ENCODE data around the gene GRAMD2B. TPM values are rescaled to one million over a fixed set of nuclear protein-coding genes. Genes with fewer than 3 reads are reported as not detected.

GRAMD2B gene
- total RNA-seq, 1 experiment from 2014 or later, result 6.7 TPM

GRCh38 chr5:126415789-126416188 lies 7.4 kb upstream of the GRAMD2B start:
- Histone ChIP-seq H4K5ac (ENCODE audit: insufficient read length, low read depth, low read length) (no peak overlapping the region), H3K23ac (ENCODE audit: insufficient read length, low read depth, low read length) (no peak overlapping the region), H3K4me1 (ENCODE audit: insufficient read depth, low read length) (no peaks in the 10 kb centered on the region), H2BK5ac (ENCODE audit: insufficient read length, low read length) (no peak overlapping the region), H4K20me1 (ENCODE audit: control insufficient read depth, insufficient read depth, insufficient read length) (no peaks in the 10 kb centered on the region), H3K18ac (ENCODE audit: insufficient read length, low read depth, low read length) (no peak overlapping the region), H3K4ac (ENCODE audit: low read depth, low read length) (no peak overlapping the region), H3K9ac (ENCODE audit: extremely low read depth, insufficient read length, low read length) (no peak overlapping the region), H3K14ac (ENCODE audit: insufficient read depth, low read length) (no peak overlapping the region), H3T11ph (ENCODE audit: low read length) (no peak overlapping the region), H3K27ac (ENCODE audit: insufficient read length, low read depth, low read length) (no peak overlapping the region), H3K79me1 (ENCODE audit: insufficient read depth, low read depth, low read length, poor library complexity, severe bottlenecking) (no peaks in the 10 kb centered on the region), H3K23me2 (ENCODE audit: insufficient read length, low read depth, low read length, poor library complexity, severe bottlenecking) (no peaks in the 10 kb centered on the region), H2AFZ (ENCODE audit: low read length) (no peak overlapping the region), H2BK15ac (ENCODE audit: low read depth, low read length) (no peak overlapping the region), H2BK120ac (ENCODE audit: low read depth, low read length, poor library complexity, severe bottlenecking) (no peak overlapping the region), H2BK12ac (ENCODE audit: insufficient read length, low read depth, low read length) (no peak overlapping the region), H3K56ac (ENCODE audit: insufficient read length, low read depth, low read length) (no peak overlapping the region), H4K8ac (replicated peaks; ENCODE audit: insufficient read length, low read depth, low read length) (no peak overlapping the region), H3K9me3 (ENCODE audit: control insufficient read depth, low read depth, low read length) (no peaks in the 10 kb centered on the region), H3K27me3 (ENCODE audit: insufficient read depth, low read length) (no peaks in the 10 kb centered on the region), H4K91ac (ENCODE audit: insufficient read length, low read depth, low read length) (no peak overlapping the region), H3K4me2 (ENCODE audit: insufficient read depth, insufficient read length, low read length) (no peak overlapping the region), H3K79me2 (ENCODE audit: insufficient read depth, low read length) (no peaks in the 10 kb centered on the region), H2BK20ac (ENCODE audit: low read depth, low read length, poor library complexity, severe bottlenecking) (no peak overlapping the region), H2AK5ac (ENCODE audit: insufficient read length, low read length) (no peak overlapping the region)
- TF ChIP-seq CTCF (conservative IDR thresholded peaks at IDR 0.05), result no peak
- Mint-ChIP-seq H3K36me3 (ENCODE audit: insufficient read depth in 1 of 3, low read depth in 3 of 3) (no peaks in the 10 kb centered on the region; a peak in 1 of 7 replicates), H3K27me3 (ENCODE audit: low read depth) (no peaks in the 10 kb centered on the region), H3K27ac (no peak overlapping the region), H3K4me1 (no peaks in the 10 kb centered on the region), H3K4me3 (no peak overlapping the region), H3K9me3 (peaks cover 2 to 7% of the 10 kb centered on the region in 2 experiments; a peak in 2 of 5 replicates)
- WGBS (ENCODE audit: extremely low coverage, insufficient read length, low lambda C conversion rate), result 100% methylated on average over 1 of the region's 4 CpGs
- no peak for DNase-seq
